Natural killer cell (primary cell): ENCODE results near the gene SPDYC. TPM values are rescaled to one million over a fixed set of nuclear protein-coding genes. Genes with fewer than 3 reads are reported as not detected.
A peak's percentile ranks its signal among the peaks of the same experiment; 100 is the strongest.

ENCODE experiments used
- ATAC-seq, 3 donors: fragments of 150-1000 bp in 2 of 3; fragments of 200-7000 bp in 1 of 3; cut with Tn5 transposase; 1 replicate in 1 of 3; 2 replicates in 2 of 3; pipeline ENCODE4 v1.10.0; 2021; ENCODE audit warnings: mild to moderate bottlenecking in 2 of 3, moderate library complexity in 2 of 3
- DNase-seq, 2 donors: peaks; one replicate each; pipeline versions ENCODE4 v3.0.0 to v3.0.0-alpha.2; 2013 to 2021; ENCODE audit warnings: mixed read lengths in 1 of 2
- H3K27ac ChIP-seq: one replicate; pipeline ENCODE4 v1.5.1; 2013; ENCODE audit warnings: mild to moderate bottlenecking, low read length
- H3K27me3 ChIP-seq: one replicate; pipeline ENCODE4 v1.6.1; 2013; ENCODE audit warnings: low read length; ENCODE audit not compliant: control insufficient read depth, insufficient read depth
- H3K36me3 ChIP-seq: one replicate; pipeline ENCODE4 v1.6.1; 2013; ENCODE audit warnings: low read length; ENCODE audit not compliant: control insufficient read depth, insufficient read depth
- H3K4me1 ChIP-seq: one replicate; pipeline ENCODE4 v1.6.1; 2013; ENCODE audit warnings: low read length; ENCODE audit not compliant: control insufficient read depth, insufficient read depth
- H3K4me3 ChIP-seq: one replicate; pipeline ENCODE4 v1.5.1; 2013; ENCODE audit warnings: low read length
- H3K9me3 ChIP-seq: one replicate; pipeline ENCODE4 v1.6.1; 2013; ENCODE audit warnings: low read length; ENCODE audit not compliant: control insufficient read depth, insufficient read depth
- H3K27ac Mint-ChIP-seq, 2 donors: one replicate each; pipeline ENCODE4 v1.8.0; 2022; ENCODE audit warnings: mild to moderate bottlenecking in 2 of 2, mixed read lengths in 2 of 2, moderate library complexity in 1 of 2
- H3K27me3 Mint-ChIP-seq, 2 donors: one replicate each; pipeline ENCODE4 v1.8.0; 2022; ENCODE audit warnings: low read depth in 2 of 2, mixed read lengths in 2 of 2
- H3K36me3 Mint-ChIP-seq: one replicate; pipeline ENCODE4 v1.8.0; 2022; ENCODE audit warnings: mixed read lengths
- H3K4me1 Mint-ChIP-seq, 2 donors: one replicate each; pipeline ENCODE4 v1.8.0; 2022; ENCODE audit warnings: mixed read lengths in 2 of 2
- H3K4me3 Mint-ChIP-seq: one replicate; pipeline ENCODE4 v1.8.0; 2022; ENCODE audit warnings: mild to moderate bottlenecking, moderate library complexity, mixed read lengths
- H3K9me3 Mint-ChIP-seq, 2 donors: one replicate each; pipeline ENCODE4 v1.8.0; 2022; ENCODE audit warnings: mixed read lengths in 2 of 2
- WGBS: methylation state at CpG from one replicate; pipeline ENCODE4 v1.1.7; 2013; ENCODE audit warnings: missing lambda C conversion rate; ENCODE audit not compliant: insufficient coverage; 5-methylcytosine and 5-hydroxymethylcytosine counted together
- intact Hi-C: fragments of 100-400 bp; cut with micrococcal nuclease; formaldehyde crosslinking; loops from one replicate; pipeline ENCODE4 v1.14.2; 2022
- total RNA-seq, 4 donors: library from RNA; stranded (reverse); fragments of 120-200 nt in 1 of 4; gene quantifications; one replicate each; pipeline versions ENCODE4 v1.2.3 to v1.2.4, GENCODE V29; 2013 to 2022
- TF ChIP-seq, protein P1 (sequence below): fragments of 200-600 bp; IDR thresholded peaks from one replicate; pipeline ENCODE4 v1.8.0; 2022; ENCODE audit warnings: antibody characterized with exemption

The SPDYC gene
- total RNA-seq, 3 donors from 2014 or later (not counting 1 experiment from before 2014, with no cell fraction given) = not detected

DNA sequence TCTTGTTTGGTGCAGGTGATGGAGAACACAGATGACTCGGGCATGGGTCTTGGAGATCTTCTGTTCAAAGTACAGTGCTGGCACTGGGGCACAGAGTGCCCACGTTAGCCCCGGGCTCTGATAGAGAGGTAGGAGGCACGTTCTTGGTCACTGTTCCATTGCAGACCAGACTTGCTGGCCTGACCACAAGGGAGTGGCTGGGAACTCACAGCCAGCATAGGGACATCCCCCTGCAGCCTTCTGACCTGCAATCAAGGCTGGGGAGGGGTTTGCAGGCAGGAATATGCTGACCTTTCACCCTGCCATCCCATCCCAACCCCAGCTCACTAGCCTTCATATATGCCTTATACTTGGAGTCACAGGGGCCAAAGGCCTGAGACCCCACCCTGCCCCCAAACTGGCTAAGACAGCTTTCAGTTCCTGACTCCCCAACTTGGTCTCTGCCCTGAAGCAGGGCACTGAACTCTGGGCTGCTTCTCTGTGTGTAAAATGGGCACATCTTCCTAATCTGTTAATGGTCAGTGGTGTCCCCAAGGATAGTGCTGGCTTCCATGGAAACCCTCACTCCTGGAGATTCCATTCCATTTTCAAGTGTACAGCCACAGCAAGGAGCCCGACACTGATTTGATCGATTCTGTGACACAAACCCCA is 43.3 kb upstream of the SPDYC start:
- no peaks in the 10 kb centered on the region for H3K9me3 ChIP-seq
- H3K27me3 ChIP-seq = no peaks in the 10 kb centered on the region
- intact Hi-C loops = no loop called here
- Mint-ChIP-seq H3K27ac (no peak overlapping the region), H3K9me3 (no peaks in the 10 kb centered on the region), H3K36me3 (no peaks in the 10 kb centered on the region), H3K4me3 (no peak overlapping the region), H3K4me1 (peaks cover 7 to 21% of the 10 kb centered on the region in 2 donors), H3K27me3 (no peaks in the 10 kb centered on the region)
- no peak for ATAC-seq
- WGBS = 87% methylated on average over 5 of the region's 6 CpGs
- TF ChIP-seq, protein P1, sequence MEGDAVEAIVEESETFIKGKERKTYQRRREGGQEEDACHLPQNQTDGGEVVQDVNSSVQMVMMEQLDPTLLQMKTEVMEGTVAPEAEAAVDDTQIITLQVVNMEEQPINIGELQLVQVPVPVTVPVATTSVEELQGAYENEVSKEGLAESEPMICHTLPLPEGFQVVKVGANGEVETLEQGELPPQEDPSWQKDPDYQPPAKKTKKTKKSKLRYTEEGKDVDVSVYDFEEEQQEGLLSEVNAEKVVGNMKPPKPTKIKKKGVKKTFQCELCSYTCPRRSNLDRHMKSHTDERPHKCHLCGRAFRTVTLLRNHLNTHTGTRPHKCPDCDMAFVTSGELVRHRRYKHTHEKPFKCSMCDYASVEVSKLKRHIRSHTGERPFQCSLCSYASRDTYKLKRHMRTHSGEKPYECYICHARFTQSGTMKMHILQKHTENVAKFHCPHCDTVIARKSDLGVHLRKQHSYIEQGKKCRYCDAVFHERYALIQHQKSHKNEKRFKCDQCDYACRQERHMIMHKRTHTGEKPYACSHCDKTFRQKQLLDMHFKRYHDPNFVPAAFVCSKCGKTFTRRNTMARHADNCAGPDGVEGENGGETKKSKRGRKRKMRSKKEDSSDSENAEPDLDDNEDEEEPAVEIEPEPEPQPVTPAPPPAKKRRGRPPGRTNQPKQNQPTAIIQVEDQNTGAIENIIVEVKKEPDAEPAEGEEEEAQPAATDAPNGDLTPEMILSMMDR = no peak
- H3K4me3 ChIP-seq = no peak overlapping the region
- H3K27ac ChIP-seq = no peak overlapping the region
- H3K4me1 ChIP-seq = peaks cover 27% of the 10 kb centered on the region
- no peak for DNase-seq
- H3K36me3 ChIP-seq = peaks cover 70% of the 10 kb centered on the region

DNA sequence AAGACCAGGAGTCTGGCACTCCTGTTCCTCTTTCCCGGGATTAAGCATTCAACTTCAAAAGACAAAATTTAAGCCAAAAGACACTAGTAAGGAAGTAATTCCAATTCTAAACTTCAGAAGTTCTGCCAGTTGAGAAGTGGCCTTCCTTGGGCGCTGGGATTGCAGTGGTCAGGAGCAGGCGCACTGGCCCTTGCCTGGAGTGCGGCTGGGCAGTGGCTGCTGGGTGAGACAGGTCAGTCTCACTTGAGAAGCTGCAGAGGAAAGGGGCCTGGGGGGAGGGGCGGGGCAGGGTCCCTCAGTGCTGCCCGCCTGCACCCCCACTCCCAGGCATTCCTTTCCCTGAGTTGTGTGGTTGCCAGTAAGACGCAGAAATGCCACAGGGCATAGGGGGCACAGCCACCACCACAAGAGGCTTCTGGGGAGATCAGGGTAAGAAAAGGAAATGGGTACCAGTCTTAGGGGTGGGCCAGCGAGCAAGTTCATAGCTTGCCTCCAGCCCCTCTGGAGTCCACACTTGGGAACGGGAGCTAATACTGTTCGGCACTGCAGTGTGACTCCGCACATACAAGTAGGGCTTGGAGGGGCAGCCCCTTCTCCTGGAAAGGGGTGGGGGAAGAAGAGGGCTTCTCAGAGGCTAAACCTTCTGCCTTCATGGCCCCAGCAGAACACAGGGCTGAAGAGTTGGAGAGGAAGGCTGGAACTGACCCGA is 42.4 kb upstream of the SPDYC start:
- H3K27me3 Mint-ChIP-seq = no peaks in the 10 kb centered on the region
- H3K9me3 ChIP-seq = no peaks in the 10 kb centered on the region
- ATAC-seq (no peak), DNase-seq (no peak)
- no peaks in the 10 kb centered on the region for H3K36me3 Mint-ChIP-seq
- H3K27ac Mint-ChIP-seq = no peak overlapping the region
- H3K4me1 Mint-ChIP-seq = peaks cover under 1 to 18% of the 10 kb centered on the region in 2 donors
- H3K36me3 ChIP-seq = peaks cover 79% of the 10 kb centered on the region
- no peak overlapping the region for H3K4me3 Mint-ChIP-seq
- intact Hi-C loops = no loop called here
- no peak overlapping the region for H3K27ac ChIP-seq
- H3K9me3 Mint-ChIP-seq = no peaks in the 10 kb centered on the region
- H3K27me3 ChIP-seq = no peaks in the 10 kb centered on the region
- TF ChIP-seq, protein P1 = no peak
- peaks cover 32% of the 10 kb centered on the region for H3K4me1 ChIP-seq
- H3K4me3 ChIP-seq = no peak overlapping the region
- 93% methylated on average over 12 of the region's 12 CpGs for WGBS

DNA sequence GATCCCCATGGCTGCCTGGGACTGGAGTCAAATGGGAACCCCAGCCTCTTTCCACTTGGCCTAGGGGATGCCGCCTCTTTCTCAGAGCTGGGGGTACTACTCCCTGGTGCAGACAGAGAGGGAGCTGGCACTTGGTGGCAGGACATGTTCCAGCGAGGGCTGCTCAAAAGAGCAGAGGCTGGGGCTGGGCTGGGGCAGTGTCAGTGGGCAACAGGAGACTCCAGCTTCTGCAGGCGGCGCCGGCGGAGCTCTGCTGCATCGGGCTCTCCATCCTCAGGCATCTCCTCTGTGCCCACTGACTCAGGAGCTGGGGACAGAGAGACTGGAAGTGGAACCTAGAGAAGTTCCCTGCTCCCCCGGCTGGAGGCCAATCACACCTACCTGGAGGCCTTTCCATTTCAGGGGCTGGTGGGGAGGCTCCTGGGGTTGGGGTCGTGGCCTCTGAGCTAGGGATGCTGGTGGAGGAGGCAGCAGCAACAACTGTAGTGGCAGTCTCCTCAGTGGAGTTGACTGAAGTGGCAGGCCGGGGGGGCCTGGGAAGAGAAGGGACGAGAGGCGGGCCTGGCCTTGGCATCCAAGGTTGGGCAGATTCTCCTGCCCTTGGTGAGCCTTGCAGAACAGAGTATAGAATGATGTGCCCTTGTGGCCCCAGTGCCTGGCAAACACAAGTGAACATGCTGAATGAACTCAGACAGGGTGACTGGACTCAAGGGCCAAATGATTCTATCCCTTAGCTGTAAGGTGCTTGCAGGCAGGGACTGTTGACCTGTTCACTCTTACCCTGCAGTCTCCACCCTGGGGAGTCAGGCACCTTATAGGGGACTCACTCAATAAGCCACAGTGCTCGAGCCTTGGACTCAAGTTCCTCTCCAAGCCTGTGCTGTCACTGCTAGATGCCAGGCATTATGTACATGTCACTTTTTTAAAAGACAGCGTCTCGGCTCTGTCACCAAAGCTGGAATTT is 41.6 kb upstream of the SPDYC start:
- Mint-ChIP-seq H3K4me3 (no peak overlapping the region), H3K36me3 (no peaks in the 10 kb centered on the region), H3K4me1 (peaks cover 9 to 20% of the 10 kb centered on the region in 2 donors), H3K27ac (peak overlapping the region in 1 of 2 donors; percentile 36), H3K27me3 (no peaks in the 10 kb centered on the region), H3K9me3 (no peaks in the 10 kb centered on the region)
- no peak overlapping the region for H3K4me3 ChIP-seq
- 94% methylated on average over 15 of the region's 15 CpGs for WGBS
- TF ChIP-seq, protein P1 = no peak
- ATAC-seq = no peak
- peaks cover 81% of the 10 kb centered on the region for H3K36me3 ChIP-seq
- H3K27me3 ChIP-seq = no peaks in the 10 kb centered on the region
- no peak for DNase-seq
- intact Hi-C loops = no loop called here
- no peak overlapping the region for H3K27ac ChIP-seq
- H3K4me1 ChIP-seq = peaks cover 36% of the 10 kb centered on the region
- no peaks in the 10 kb centered on the region for H3K9me3 ChIP-seq
